Choroid plexus epithelial cell (primary cell): ENCODE data around the gene CRELD2.

Experiments
- DNase-seq: peaks from one replicate; pipeline ENCODE4 v3.0.0-alpha.2; 2010; ENCODE audit warnings: low read depth
- H3K4me3 ChIP-seq: 2 replicates; pipeline ENCODE4 v1.5.1; 2011; ENCODE audit warnings: low read depth, mild to moderate bottlenecking, control low read depth, low read length, moderate library complexity
- CTCF ChIP-seq: conservative IDR thresholded peaks from 2 replicates; pipeline ENCODE4 v1.5.1; 2011; ENCODE audit warnings: low read depth, mild to moderate bottlenecking, control low read depth, inconsistent platforms, low read length, moderate library complexity

Gene CRELD2

DNA sequence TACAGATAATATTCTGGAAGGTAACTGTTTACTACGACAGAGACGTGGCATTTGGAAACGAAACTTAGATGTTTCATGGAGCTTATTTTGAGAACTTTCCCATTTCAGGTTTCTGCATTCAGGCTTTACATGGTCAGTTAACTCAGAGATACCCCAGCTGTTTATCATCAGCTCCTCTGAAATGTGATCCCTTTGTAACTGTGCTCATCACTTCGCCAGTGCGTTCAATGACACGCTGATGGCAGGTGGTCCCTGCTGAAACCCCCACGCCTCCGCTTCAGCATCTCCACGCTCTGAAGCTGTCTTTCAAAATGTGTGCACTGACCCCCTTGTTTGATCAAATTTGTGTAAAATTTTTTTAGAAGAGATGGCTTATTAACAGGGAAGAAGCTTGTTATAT, 30.7 kb upstream of the CRELD2 start:
- DNase-seq, result no peak
- TF ChIP-seq CTCF, result no peak
- no peak overlapping the region for H3K4me3 ChIP-seq

DNA sequence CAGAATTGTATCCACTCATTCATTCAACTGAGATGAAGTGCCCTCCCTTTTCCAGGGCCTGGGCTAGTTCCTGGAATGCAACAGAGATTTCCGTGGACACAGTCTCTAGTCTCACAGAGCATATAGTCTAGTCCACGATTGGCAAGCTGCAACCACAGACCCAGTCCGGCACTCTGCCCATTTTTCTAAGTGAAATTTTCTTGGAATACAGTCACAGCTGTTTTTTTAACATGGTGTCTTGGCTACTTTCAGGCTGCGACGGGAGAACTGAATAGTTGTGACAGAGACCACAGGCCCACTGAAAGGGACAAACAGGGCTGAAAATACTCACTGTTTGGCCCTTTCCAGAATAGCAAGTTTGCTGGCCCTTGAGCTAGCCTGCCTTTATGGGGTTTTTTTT, 29.4 kb upstream of the CRELD2 start:
- DNase-seq, result no peak
- TF ChIP-seq CTCF, result no peak
- no peak overlapping the region for H3K4me3 ChIP-seq

GRCh38 chr22:49892226-49892899, 26.1 kb upstream of the CRELD2 start:
- TF ChIP-seq CTCF, result no peak
- no peak for DNase-seq

DNA sequence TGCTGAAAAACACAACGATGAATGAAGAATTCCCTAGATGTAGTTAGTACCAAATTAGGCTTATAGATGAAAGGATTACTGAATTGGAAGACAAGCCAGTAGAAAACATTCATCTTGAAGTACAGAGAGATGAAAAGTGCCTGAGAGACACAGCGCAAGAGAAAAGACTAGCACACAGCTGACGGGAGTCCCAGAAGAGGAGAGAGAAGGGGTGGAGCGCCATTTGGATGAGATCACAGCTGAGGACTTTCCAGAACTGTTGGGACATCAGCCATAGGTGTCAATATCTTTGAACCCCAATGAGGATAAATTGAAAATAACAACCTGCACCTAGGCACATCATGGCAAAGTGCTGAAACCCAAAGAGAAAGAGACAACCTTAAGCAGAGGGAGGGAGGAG, 25.4 kb upstream of the CRELD2 start:
- TF ChIP-seq CTCF, result no peak
- H3K4me3 ChIP-seq, result no peak overlapping the region
- no peak for DNase-seq

More at GRCh38 chr22:49892226-49892899, 26.1 kb upstream of the CRELD2 start:
- H3K4me3 ChIP-seq, result no peak overlapping the region

DNA sequence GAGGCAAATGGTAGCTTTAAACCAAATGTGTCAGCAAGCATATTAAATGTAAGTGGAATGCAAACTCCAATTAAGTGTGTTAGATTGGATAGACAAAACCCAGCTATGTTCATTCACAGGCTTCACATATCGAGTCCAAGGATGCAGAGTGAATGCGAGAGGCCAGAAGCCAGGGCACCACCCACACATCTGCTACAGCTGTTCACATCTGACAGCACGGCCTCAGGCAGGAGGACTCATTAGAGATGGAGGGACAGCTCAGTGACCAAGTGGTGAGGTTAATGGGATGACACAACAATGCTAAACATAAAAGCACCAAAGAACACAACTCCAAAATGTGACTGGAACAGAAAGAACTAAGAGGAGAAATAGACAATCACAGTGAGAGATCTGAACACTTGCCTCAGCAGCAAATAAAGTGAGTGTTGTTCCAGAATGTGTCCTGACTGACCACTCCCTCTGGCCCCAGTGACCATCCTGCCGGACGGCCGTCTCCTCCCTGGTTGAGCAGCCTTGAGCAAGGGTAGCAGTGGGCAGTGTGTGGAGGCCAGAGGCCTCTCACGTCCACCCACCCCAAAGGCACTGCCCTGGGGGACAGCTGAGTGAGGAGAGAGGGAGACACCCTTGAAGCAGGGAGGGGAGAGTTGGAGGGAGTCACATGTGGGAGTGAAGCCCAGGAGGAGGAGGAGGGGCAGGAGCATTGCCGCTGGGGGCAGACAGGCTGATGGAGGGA, 23.9 kb upstream of the CRELD2 start:
- no peak overlapping the region for H3K4me3 ChIP-seq
- TF ChIP-seq CTCF, result no peak
- DNase-seq, result no peak

- no peak for DNase-seq
- no peak for TF ChIP-seq CTCF
- H3K4me3 ChIP-seq, result no peak overlapping the region
Measured at GRCh38 chr22:49896201-49896600, 22.2 kb upstream of the CRELD2 start.

DNA sequence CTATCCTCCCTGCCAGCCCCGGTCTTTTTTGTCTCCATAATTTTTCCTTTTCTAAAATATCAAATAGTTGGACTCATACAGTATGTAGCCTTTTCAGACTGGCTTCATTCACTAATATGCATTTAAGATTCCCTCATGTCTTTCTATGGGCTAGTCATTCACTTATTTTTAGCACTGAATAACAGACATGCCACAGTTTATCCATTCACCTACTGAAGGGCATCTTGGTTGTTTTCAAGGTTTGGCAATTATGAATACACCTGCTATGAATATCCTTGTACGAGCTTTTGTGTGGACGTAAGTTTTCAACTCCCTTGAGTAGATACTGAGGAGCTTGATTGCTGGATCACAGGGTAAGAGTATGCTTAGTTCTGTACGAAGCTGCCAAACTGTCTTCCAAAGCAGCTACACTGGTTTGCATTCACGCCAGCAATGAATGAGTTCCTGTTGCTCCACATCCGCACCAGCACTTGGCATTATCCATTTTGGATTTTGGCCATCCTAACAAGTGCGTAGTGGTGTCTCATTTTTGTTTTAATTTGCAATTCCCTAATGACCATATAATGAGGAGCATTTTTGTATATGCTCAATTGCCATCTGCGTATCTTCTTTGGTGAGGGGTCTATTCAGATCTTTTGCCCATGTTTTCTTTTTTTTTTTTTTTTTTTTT, 21.3 kb upstream of the CRELD2 start:
- TF ChIP-seq CTCF, result no peak
- no peak overlapping the region for H3K4me3 ChIP-seq
- DNase-seq, result no peak
